Thoracic aorta (tissue), 2 donors: ENCODE results near the gene AMZ1. TPM values are rescaled to one million over a fixed set of nuclear protein-coding genes. Genes with fewer than 3 reads are reported as not detected.

Source experiments
- ATAC-seq: fragments of 150-250 bp; one replicate; pipeline ENCODE4 v1.8.0; 2017; ENCODE audit warnings: low read depth; ENCODE audit not compliant: insufficient number of reproducible peaks, low FRiP score
- DNase-seq: peaks from one replicate; pipeline ENCODE4 v3.0.0-alpha.2; 2020; ENCODE audit warnings: low spot score
- H3K27ac ChIP-seq, 2 donors: fragments of 200-600 bp; sonication (generic); 1 replicate in 1 of 2; 2 replicates in 1 of 2; pipeline ENCODE4 v1.5.1; 2016; ENCODE audit warnings: mild to moderate bottlenecking in 2 of 2, moderate library complexity in 2 of 2
- H3K27me3 ChIP-seq: fragments of 200-600 bp; sonication (generic); replicated peaks from 2 replicates; pipeline ENCODE4 v1.6.0; 2016; ENCODE audit warnings: mild to moderate bottlenecking; ENCODE audit not compliant: insufficient read depth
- H3K36me3 ChIP-seq: fragments of 200-600 bp; sonication (generic); one replicate; pipeline ENCODE4 v1.5.1; 2016
- H3K4me1 ChIP-seq, 2 donors: fragments of 200-600 bp; sonication (generic); 1 replicate in 1 of 2; 2 replicates in 1 of 2; pipeline versions ENCODE4 v1.5.1 to v1.6.0; 2016; ENCODE audit warnings: low read depth in 2 of 2, mild to moderate bottlenecking in 1 of 2; ENCODE audit not compliant: control insufficient read depth in 1 of 2
- H3K4me3 ChIP-seq: fragments of 200-600 bp; sonication (generic); 2 replicates; pipeline ENCODE4 v1.5.1; 2016; ENCODE audit warnings: mild to moderate bottlenecking
- H3K9me3 ChIP-seq: fragments of 200-600 bp; sonication (generic); 2 replicates; pipeline ENCODE4 v1.5.1; 2016
- CTCF ChIP-seq: fragments of 200-600 bp; sonication (generic); IDR thresholded peaks from one replicate; pipeline ENCODE4 v1.5.1; 2019; ENCODE audit warnings: antibody characterized with exemption
- total RNA-seq, 2 donors: library from RNA; depleted of rRNA; stranded (reverse); fragments of >200 nt; gene quantifications; one replicate each; pipeline versions ENCODE4 v1.1.0 to v1.2.3, GENCODE V29; 2016

The AMZ1 gene
- total RNA-seq, 2 donors from 2014 or later, result 1.4 to 3.7 TPM

- H3K27ac ChIP-seq, result no peak overlapping the region
- H3K36me3 ChIP-seq, result peaks cover 44% of the 10 kb centered on the region
- no peak for DNase-seq
These were observed 35.9 kb upstream of the AMZ1 start for GRCh38 chr7:2651847-2652735.

GRCh38 chr7:2652736-2653060 lies 35.3 kb upstream of the AMZ1 start:
- Histone ChIP-seq H3K36me3 (peaks cover 41% of the 10 kb centered on the region), H3K27me3 (no peaks in the 10 kb centered on the region), H3K4me3 (no peak overlapping the region), H3K4me1 (no peaks in the 10 kb centered on the region), H3K27ac (no peak overlapping the region), H3K9me3 (no peaks in the 10 kb centered on the region)
- no peak for TF ChIP-seq CTCF
- no peak for ATAC-seq
- no peak for DNase-seq

More at GRCh38 chr7:2651847-2652735, 35.9 kb upstream of the AMZ1 start:
- no peaks in the 10 kb centered on the region for H3K9me3 ChIP-seq
- no peaks in the 10 kb centered on the region for H3K4me1 ChIP-seq
- TF ChIP-seq CTCF, result no peak
- no peak overlapping the region for H3K4me3 ChIP-seq
- no peaks in the 10 kb centered on the region for H3K27me3 ChIP-seq
- ATAC-seq, result no peak

DNA sequence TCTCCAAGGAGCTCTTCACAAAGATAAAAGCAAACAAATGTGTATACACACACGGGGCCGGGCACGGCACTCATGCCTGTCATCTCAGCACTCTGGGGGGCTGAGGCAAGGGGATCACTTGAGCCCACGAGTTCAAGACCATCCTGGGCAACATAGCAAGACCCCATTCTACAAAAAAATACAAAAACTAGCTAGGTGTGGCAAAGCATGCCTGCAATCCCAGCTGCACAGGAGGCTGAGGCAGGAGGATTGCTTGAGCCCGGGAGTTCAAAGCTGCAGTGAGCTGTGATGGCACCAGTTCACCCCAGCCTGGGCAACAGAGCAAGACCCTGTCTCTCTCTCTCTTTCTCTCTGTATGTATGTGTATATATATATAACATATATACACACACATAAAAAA lies 33.9 kb upstream of the AMZ1 start:
- H3K27ac ChIP-seq, result no peak overlapping the region
- peaks cover 38% of the 10 kb centered on the region for H3K36me3 ChIP-seq
- no peaks in the 10 kb centered on the region for H3K9me3 ChIP-seq
- no peak overlapping the region for H3K4me3 ChIP-seq
- H3K27me3 ChIP-seq, result no peaks in the 10 kb centered on the region
- ATAC-seq (no peak), DNase-seq (no peak)
- TF ChIP-seq CTCF, result no peak
- H3K4me1 ChIP-seq, result no peaks in the 10 kb centered on the region

DNA sequence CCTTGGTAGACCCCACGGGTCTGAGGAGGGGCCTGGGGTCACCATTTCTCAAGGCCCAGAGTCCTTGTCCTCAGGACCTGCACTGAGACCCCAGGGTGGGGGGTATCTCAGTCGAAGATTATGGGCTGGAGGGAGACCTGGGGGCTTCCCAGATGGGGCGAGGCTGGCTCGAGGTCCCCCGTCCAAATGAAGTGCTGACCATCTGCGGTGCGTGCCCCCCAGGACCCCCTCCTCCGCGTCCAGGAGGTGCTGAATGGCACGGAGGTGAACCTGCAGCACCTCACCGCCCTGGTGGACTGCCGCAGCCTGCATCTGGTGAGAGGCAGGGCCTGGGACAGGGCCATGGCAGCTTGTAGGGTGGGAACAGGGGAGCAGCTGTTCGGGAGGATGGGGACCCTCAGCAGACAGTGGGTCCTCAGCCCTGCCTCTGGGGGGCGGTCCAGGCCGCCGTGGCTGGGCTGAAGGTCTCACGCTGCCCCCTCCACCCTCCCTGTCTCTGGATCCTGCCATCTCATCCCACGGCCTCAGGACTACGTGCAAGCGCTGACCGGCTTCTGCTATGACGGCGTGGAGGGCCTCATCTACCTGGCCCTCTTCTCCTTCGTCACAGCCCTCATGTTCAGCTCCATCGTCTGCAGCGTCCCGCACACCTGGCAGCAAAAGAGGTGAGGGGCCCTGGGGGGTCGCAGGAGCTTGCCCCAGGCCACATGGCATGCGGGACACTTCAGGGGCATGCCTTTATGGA lies 32.0 kb upstream of the AMZ1 start:
- Histone ChIP-seq H3K27ac (no peak overlapping the region), H3K36me3 (peaks cover 27% of the 10 kb centered on the region), H3K9me3 (no peaks in the 10 kb centered on the region), H3K27me3 (no peaks in the 10 kb centered on the region), H3K4me3 (no peak overlapping the region), H3K4me1 (no peaks in the 10 kb centered on the region)
- ATAC-seq (no peak), DNase-seq (no peak)
- no peak for TF ChIP-seq CTCF

DNA sequence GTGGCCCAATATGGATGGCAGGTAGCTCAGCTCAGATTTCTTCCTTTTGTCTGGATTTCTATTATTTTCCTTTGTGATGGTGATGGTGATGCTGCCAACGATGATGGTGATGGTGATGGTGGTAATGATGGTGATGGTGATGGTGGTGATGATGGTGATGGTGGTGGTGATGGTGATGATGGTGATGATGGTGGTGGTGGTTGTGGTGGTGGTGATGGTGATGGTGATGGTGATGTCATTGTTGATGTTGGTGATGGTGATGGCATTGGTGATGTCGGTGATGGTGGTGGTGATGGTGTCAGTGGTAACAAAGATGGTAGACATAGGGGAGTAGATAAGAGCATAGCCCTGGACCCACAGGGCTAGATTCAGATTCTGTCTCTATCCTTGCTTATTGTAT lies 30.8 kb upstream of the AMZ1 start:
- ATAC-seq (no peak), DNase-seq (no peak)
- H3K27ac ChIP-seq, result no peak overlapping the region
- peaks cover 32% of the 10 kb centered on the region for H3K36me3 ChIP-seq
- no peak for TF ChIP-seq CTCF
- H3K4me3 ChIP-seq, result no peak overlapping the region
- no peaks in the 10 kb centered on the region for H3K9me3 ChIP-seq
- no peaks in the 10 kb centered on the region for H3K27me3 ChIP-seq
- no peaks in the 10 kb centered on the region for H3K4me1 ChIP-seq
